Mammary epithelial cell (primary cell): ENCODE data around the gene MAP2K3.

ENCODE experiments used
- CTCF ChIP-seq, 2 donors: IDR thresholded peaks in 1 of 2; conservative IDR thresholded peaks in 1 of 2; 2 replicates each; pipeline ENCODE4 v1.5.1; 2011 to 2012; ENCODE audit warnings: inconsistent platforms in 2 of 2, low read length in 2 of 2, mild to moderate bottlenecking in 2 of 2, control low read depth in 1 of 2, low read depth in 1 of 2; ENCODE audit not compliant: insufficient read depth in 1 of 2; ENCODE audit errors: extremely low read depth in 1 of 2
- EZH2 ChIP-seq: IDR thresholded peaks from 2 replicates; pipeline ENCODE4 v1.6.1; 2012; ENCODE audit warnings: low read length, inconsistent platforms, borderline replicate concordance

- TF ChIP-seq CTCF (conservative IDR thresholded peaks at IDR 0.05 in 1 of 2, IDR thresholded peaks at IDR 0.05 in 1 of 2; ENCODE audit: extremely low read depth in 1 of 2, insufficient read depth in 1 of 2, low read depth in 1 of 2, low read length in 2 of 2) (peak in 1 of 2 donors; percentile 2), EZH2 (no peak)
Measured at GRCh38 chr17:21253646-21254441, 30.7 kb upstream of the MAP2K3 start.
